Activated CD4-positive, alpha-beta T cell treated with anti-CD3 and anti-CD28 coated beads, Interleukin-2, amount 10 ng/mL, durations not matched to agents 7 days and 5 days (primary cell): ENCODE data around the gene TMEM9. TPM values are rescaled to one million over a fixed set of nuclear protein-coding genes. Genes with fewer than 3 reads are reported as not detected.

Experiments used
- CTCF ChIA-PET: fragments of 350-600 bp; sonication (Branson Sonifier 250); formaldehyde crosslinking; loops from one replicate; lab custom pipeline; 2021; ENCODE audit warnings: antibody characterized with exemption; lab: Charles Lee
- POLR2A ChIA-PET: fragments of 350-600 bp; sonication (Branson Sonifier 250); formaldehyde crosslinking; loops from one replicate; lab custom pipeline; 2021; ENCODE audit warnings: antibody characterized with exemption; lab: Charles Lee
- DNase-seq: peaks from one replicate; pipeline ENCODE4 v3.0.0-alpha.2; 2020
- H3K27ac Mint-ChIP-seq: one replicate; pipeline ENCODE4 v1.8.0; 2021; ENCODE audit warnings: mild to moderate bottlenecking, moderate library complexity, mixed read lengths
- H3K27me3 Mint-ChIP-seq: one replicate; pipeline ENCODE4 v1.8.0; 2021; ENCODE audit warnings: mixed read lengths
- H3K36me3 Mint-ChIP-seq: one replicate; pipeline ENCODE4 v1.8.0; 2021; ENCODE audit warnings: low read depth, mixed read lengths
- H3K4me1 Mint-ChIP-seq: one replicate; pipeline ENCODE4 v1.8.0; 2021; ENCODE audit warnings: mixed read lengths
- H3K4me3 Mint-ChIP-seq: one replicate; pipeline ENCODE4 v1.8.0; 2021; ENCODE audit warnings: mild to moderate bottlenecking, moderate library complexity, mixed read lengths
- H3K9me3 Mint-ChIP-seq: one replicate; pipeline ENCODE4 v1.8.0; 2021; ENCODE audit warnings: mixed read lengths
- total RNA-seq, 2 experiments: library from RNA; stranded (reverse); gene quantifications; one replicate each; pipeline ENCODE4 v1.2.3, GENCODE V29; 2021

The TMEM9 gene
- total RNA-seq, 2 experiments from 2014 or later, result 15.2 to 17.2 TPM

- H3K27ac Mint-ChIP-seq, result no peak overlapping the region
- no peaks in the 10 kb centered on the region for H3K4me1 Mint-ChIP-seq
- H3K36me3 Mint-ChIP-seq, result no peaks in the 10 kb centered on the region
- no peak overlapping the region for H3K4me3 Mint-ChIP-seq
- H3K27me3 Mint-ChIP-seq, result no peaks in the 10 kb centered on the region
- ChIA-PET POLR2A (no interaction called here), CTCF (no interaction called here)
- no peaks in the 10 kb centered on the region for H3K9me3 Mint-ChIP-seq
- DNase-seq, result no peak
Observed at GRCh38 chr1:201103666-201104065, 50.6 kb downstream of the TMEM9 start.

- DNase-seq, result no peak
- Mint-ChIP-seq H3K36me3 (no peaks in the 10 kb centered on the region), H3K9me3 (no peaks in the 10 kb centered on the region), H3K4me1 (no peaks in the 10 kb centered on the region), H3K27ac (no peak overlapping the region), H3K4me3 (no peak overlapping the region), H3K27me3 (no peaks in the 10 kb centered on the region)
- ChIA-PET POLR2A (no interaction called here), CTCF (no interaction called here)
Observed at GRCh38 chr1:201100169-201100930, 53.9 kb downstream of the TMEM9 start.

GRCh38 chr1:201098992-201099677 is 55.1 kb downstream of the TMEM9 start:
- Mint-ChIP-seq H3K36me3 (no peaks in the 10 kb centered on the region), H3K27me3 (no peaks in the 10 kb centered on the region)
- POLR2A ChIA-PET, result no interaction called here

GRCh38 chr1:201096977-201097856 is 57.1 kb downstream of the TMEM9 start:
- POLR2A ChIA-PET, result no interaction called here
- Mint-ChIP-seq H3K27me3 (no peaks in the 10 kb centered on the region), H3K4me3 (no peak overlapping the region), H3K4me1 (no peaks in the 10 kb centered on the region), H3K27ac (no peak overlapping the region), H3K9me3 (no peaks in the 10 kb centered on the region), H3K36me3 (no peaks in the 10 kb centered on the region)
- CTCF ChIA-PET, result interaction anchor here (0.8 to 2.2 kb wide), 3 partner anchors 10 to 118 kb away, joined by 3 to 6 read pairs (median 3); no protein-coding TSS in a partner anchor
- DNase-seq, result no peak

More at GRCh38 chr1:201098992-201099677, 55.1 kb downstream of the TMEM9 start:
- Mint-ChIP-seq H3K9me3 (no peaks in the 10 kb centered on the region), H3K4me3 (no peak overlapping the region), H3K27ac (no peak overlapping the region), H3K4me1 (no peaks in the 10 kb centered on the region)
- CTCF ChIA-PET, result interaction anchor here (1.1 to 2.2 kb wide), 3 partner anchors 8 to 120 kb away, joined by 3 to 6 read pairs (median 4); no protein-coding TSS in a partner anchor
- no peak for DNase-seq

GRCh38 chr1:201096041-201096461 is 58.2 kb downstream of the TMEM9 start:
- Mint-ChIP-seq H3K36me3 (no peaks in the 10 kb centered on the region), H3K27ac (no peak overlapping the region), H3K4me1 (no peaks in the 10 kb centered on the region), H3K9me3 (no peaks in the 10 kb centered on the region), H3K4me3 (no peak overlapping the region), H3K27me3 (no peaks in the 10 kb centered on the region)
- no peak for DNase-seq
- ChIA-PET POLR2A (no interaction called here), CTCF (interaction anchor here (0.8 to 1.3 kb wide), 2 partner anchors 9 to 15 kb away, joined by 3 read pairs; no protein-coding TSS in a partner anchor)

GRCh38 chr1:201095581-201095980 is 58.7 kb downstream of the TMEM9 start:
- ChIA-PET POLR2A (no interaction called here), CTCF (interaction anchor here (1.3 kb wide), 1 partner anchor 9 kb away, joined by 3 read pairs; no protein-coding TSS in a partner anchor)
- Mint-ChIP-seq H3K36me3 (no peaks in the 10 kb centered on the region), H3K27ac (no peak overlapping the region), H3K9me3 (no peaks in the 10 kb centered on the region), H3K4me1 (no peaks in the 10 kb centered on the region), H3K4me3 (no peak overlapping the region), H3K27me3 (no peaks in the 10 kb centered on the region)
- DNase-seq, result no peak

GRCh38 chr1:201094832-201095231 is 59.4 kb downstream of the TMEM9 start:
- Mint-ChIP-seq H3K4me3 (no peak overlapping the region), H3K9me3 (no peaks in the 10 kb centered on the region), H3K4me1 (no peaks in the 10 kb centered on the region), H3K27me3 (no peaks in the 10 kb centered on the region), H3K36me3 (no peaks in the 10 kb centered on the region), H3K27ac (no peak overlapping the region)
- DNase-seq, result no peak
- ChIA-PET CTCF (interaction anchor here (0.6 kb wide), 2 partner anchors 138 to 183 kb away, joined by 3 to 4 read pairs; no protein-coding TSS in a partner anchor), POLR2A (no interaction called here)

GRCh38 chr1:201093962-201094361 is 60.3 kb downstream of the TMEM9 start:
- CTCF ChIA-PET, result interaction anchor here (0.6 kb wide), 1 partner anchor 166 kb away, joined by 3 read pairs; no protein-coding TSS in a partner anchor
- Mint-ChIP-seq H3K4me3 (no peak overlapping the region), H3K4me1 (no peaks in the 10 kb centered on the region), H3K9me3 (no peaks in the 10 kb centered on the region), H3K27me3 (no peaks in the 10 kb centered on the region), H3K27ac (no peak overlapping the region), H3K36me3 (no peaks in the 10 kb centered on the region)
- no peak for DNase-seq
- POLR2A ChIA-PET, result no interaction called here

- POLR2A ChIA-PET, result no interaction called here
- Mint-ChIP-seq H3K9me3 (no peaks in the 10 kb centered on the region), H3K4me1 (no peaks in the 10 kb centered on the region), H3K4me3 (no peak overlapping the region), H3K27ac (no peak overlapping the region), H3K27me3 (no peaks in the 10 kb centered on the region), H3K36me3 (no peaks in the 10 kb centered on the region)
- no peak for DNase-seq
- CTCF ChIA-PET, result interaction anchor here (0.6 kb wide), 1 partner anchor 166 kb away, joined by 3 read pairs; no protein-coding TSS in a partner anchor
Observed at GRCh38 chr1:201093561-201093960, 60.7 kb downstream of the TMEM9 start.

GRCh38 chr1:201092738-201093137 is 61.5 kb downstream of the TMEM9 start:
- no peak overlapping the region for H3K27ac Mint-ChIP-seq
- ChIA-PET POLR2A (no interaction called here), CTCF (no interaction called here)
- no peak for DNase-seq
- H3K36me3 Mint-ChIP-seq, result no peaks in the 10 kb centered on the region
- H3K4me3 Mint-ChIP-seq, result no peak overlapping the region
- H3K9me3 Mint-ChIP-seq, result no peaks in the 10 kb centered on the region
- peaks cover 4% of the 10 kb centered on the region for H3K27me3 Mint-ChIP-seq
- no peaks in the 10 kb centered on the region for H3K4me1 Mint-ChIP-seq

GRCh38 chr1:201091256-201091655 is 63.0 kb downstream of the TMEM9 start:
- H3K9me3 Mint-ChIP-seq, result no peaks in the 10 kb centered on the region
- H3K4me3 Mint-ChIP-seq, result no peak overlapping the region
- no peak overlapping the region for H3K27ac Mint-ChIP-seq
- no peaks in the 10 kb centered on the region for H3K36me3 Mint-ChIP-seq
- ChIA-PET CTCF (interaction anchor here (0.8 to 1.6 kb wide), 3 partner anchors 9 to 469 kb away, joined by 3 to 4 read pairs (median 3); no protein-coding TSS in a partner anchor), POLR2A (no interaction called here)
- DNase-seq, result no peak
- H3K4me1 Mint-ChIP-seq, result no peaks in the 10 kb centered on the region
- peaks cover 9% of the 10 kb centered on the region for H3K27me3 Mint-ChIP-seq

- Mint-ChIP-seq H3K4me1 (no peaks in the 10 kb centered on the region), H3K27ac (no peak overlapping the region), H3K4me3 (no peak overlapping the region), H3K9me3 (no peaks in the 10 kb centered on the region), H3K36me3 (no peaks in the 10 kb centered on the region), H3K27me3 (peaks cover 12% of the 10 kb centered on the region)
- ChIA-PET POLR2A (no interaction called here), CTCF (interaction anchor here (0.9 to 1.6 kb wide), 2 partner anchors 20 to 468 kb away, joined by 3 to 4 read pairs; no protein-coding TSS in a partner anchor)
- DNase-seq, result no peak
Observed at GRCh38 chr1:201090541-201090940, 63.7 kb downstream of the TMEM9 start.
